Activated CD8-positive, alpha-beta T cell treated with anti-CD3 and anti-CD28 coated beads for 36 hours (primary cell): ENCODE measurements around the gene GAREM1. TPM values are rescaled to one million over a fixed set of nuclear protein-coding genes. Genes with fewer than 3 reads are reported as not detected.

Experiments used
- ATAC-seq: fragments of 200-7000 bp; cut with Tn5 transposase; one replicate; pipeline ENCODE4 v1.10.0; 2021; ENCODE audit warnings: mild to moderate bottlenecking, moderate library complexity
- CTCF ChIA-PET: fragments of 350-600 bp; sonication (Branson Sonifier 250); formaldehyde crosslinking; loops from one replicate; lab custom pipeline; 2021; ENCODE audit warnings: antibody characterized with exemption; lab: Charles Lee
- POLR2A ChIA-PET: fragments of 350-600 bp; sonication (Branson Sonifier 250); formaldehyde crosslinking; loops from one replicate; lab custom pipeline; 2021; ENCODE audit warnings: antibody characterized with exemption; lab: Charles Lee
- DNase-seq: peaks from one replicate; pipeline ENCODE4 v3.0.0-alpha.2; 2020
- H3K27ac Mint-ChIP-seq: one replicate; pipeline ENCODE4 v1.8.0; 2021; ENCODE audit warnings: mild to moderate bottlenecking, mixed read lengths
- H3K27me3 Mint-ChIP-seq: one replicate; pipeline ENCODE4 v1.8.0; 2021; ENCODE audit warnings: mixed read lengths
- H3K36me3 Mint-ChIP-seq: one replicate; pipeline ENCODE4 v1.8.0; 2021; ENCODE audit warnings: low read depth, mixed read lengths
- H3K4me1 Mint-ChIP-seq: one replicate; pipeline ENCODE4 v1.8.0; 2021; ENCODE audit warnings: low read depth, mixed read lengths
- H3K4me3 Mint-ChIP-seq: one replicate; pipeline ENCODE4 v1.8.0; 2021; ENCODE audit warnings: mild to moderate bottlenecking, moderate library complexity, mixed read lengths
- H3K9me3 Mint-ChIP-seq: one replicate; pipeline ENCODE4 v1.8.0; 2021; ENCODE audit warnings: mixed read lengths
- CTCF ChIP-seq: fragments of 200-600 bp; IDR thresholded peaks from one replicate; pipeline ENCODE4 v1.8.0; 2022; ENCODE audit warnings: antibody characterized with exemption, mild to moderate bottlenecking
- intact Hi-C: fragments of 100-400 bp; cut with micrococcal nuclease; formaldehyde crosslinking; loops from one replicate; pipeline ENCODE4 v1.10.0; 2022
- total RNA-seq, 2 experiments: library from RNA; stranded (reverse); gene quantifications; one replicate each; pipeline ENCODE4 v1.2.3, GENCODE V29; 2021

GAREM1 gene
- total RNA-seq, 2 experiments from 2014 or later, result not detected

- POLR2A ChIA-PET, result no interaction called here
- no peak for TF ChIP-seq CTCF
- H3K27ac Mint-ChIP-seq, result no peak overlapping the region
Observed at GRCh38 chr18:32321826-32322225, 148.9 kb downstream of the GAREM1 start.

GRCh38 chr18:32319084-32319483 lies 151.6 kb downstream of the GAREM1 start:
- CTCF ChIA-PET, result no interaction called here
- no peak overlapping the region for H3K27ac Mint-ChIP-seq
- no peak overlapping the region for H3K4me3 Mint-ChIP-seq
- TF ChIP-seq CTCF, result no peak
- no peaks in the 10 kb centered on the region for H3K9me3 Mint-ChIP-seq
- POLR2A ChIA-PET, result no interaction called here
- H3K36me3 Mint-ChIP-seq, result no peaks in the 10 kb centered on the region
- ATAC-seq, result no peak
- H3K4me1 Mint-ChIP-seq, result no peaks in the 10 kb centered on the region
- intact Hi-C loops, result no loop called here
- DNase-seq, result no peak
- H3K27me3 Mint-ChIP-seq, result peaks cover 8% of the 10 kb centered on the region

More at GRCh38 chr18:32321826-32322225, 148.9 kb downstream of the GAREM1 start:
- no peaks in the 10 kb centered on the region for H3K4me1 Mint-ChIP-seq
- DNase-seq (no peak), ATAC-seq (no peak)
- H3K27me3 Mint-ChIP-seq, result peaks cover 10% of the 10 kb centered on the region
- H3K9me3 Mint-ChIP-seq, result no peaks in the 10 kb centered on the region
- H3K4me3 Mint-ChIP-seq, result no peak overlapping the region
- no peaks in the 10 kb centered on the region for H3K36me3 Mint-ChIP-seq
- CTCF ChIA-PET, result interaction anchor here (1.0 kb wide), 1 partner anchor 118 kb away, joined by 3 read pairs; no protein-coding TSS in a partner anchor
- intact Hi-C loops, result no loop called here

- CTCF ChIA-PET, result no interaction called here
Observed at GRCh38 chr18:32318581-32318980, 152.1 kb downstream of the GAREM1 start.

GRCh38 chr18:32317651-32318050 lies 153.0 kb downstream of the GAREM1 start:
- no peak overlapping the region for H3K27ac Mint-ChIP-seq
- peaks cover 5% of the 10 kb centered on the region for H3K27me3 Mint-ChIP-seq
- POLR2A ChIA-PET, result no interaction called here
- CTCF ChIA-PET, result no interaction called here
- no peaks in the 10 kb centered on the region for H3K9me3 Mint-ChIP-seq
- no peak for TF ChIP-seq CTCF
- ATAC-seq (no peak), DNase-seq (no peak)
- H3K36me3 Mint-ChIP-seq, result no peaks in the 10 kb centered on the region
- no peak overlapping the region for H3K4me3 Mint-ChIP-seq
- H3K4me1 Mint-ChIP-seq, result no peaks in the 10 kb centered on the region
- intact Hi-C loops, result no loop called here

More at GRCh38 chr18:32318581-32318980, 152.1 kb downstream of the GAREM1 start:
- Mint-ChIP-seq H3K4me1 (no peaks in the 10 kb centered on the region), H3K4me3 (no peak overlapping the region), H3K9me3 (no peaks in the 10 kb centered on the region), H3K36me3 (no peaks in the 10 kb centered on the region), H3K27ac (no peak overlapping the region), H3K27me3 (peaks cover 6% of the 10 kb centered on the region)
- DNase-seq (no peak), ATAC-seq (no peak)
- intact Hi-C loops, result no loop called here
- TF ChIP-seq CTCF, result no peak
- POLR2A ChIA-PET, result no interaction called here

GRCh38 chr18:32315881-32316280 lies 154.8 kb downstream of the GAREM1 start:
- ATAC-seq (no peak), DNase-seq (no peak)
- no peaks in the 10 kb centered on the region for H3K36me3 Mint-ChIP-seq
- intact Hi-C loops, result no loop called here
- no peak overlapping the region for H3K27ac Mint-ChIP-seq
- H3K27me3 Mint-ChIP-seq, result peaks cover 2% of the 10 kb centered on the region
- H3K4me1 Mint-ChIP-seq, result no peaks in the 10 kb centered on the region
- POLR2A ChIA-PET, result no interaction called here
- H3K4me3 Mint-ChIP-seq, result no peak overlapping the region
- CTCF ChIA-PET, result interaction anchor here (1.2 kb wide), 1 partner anchor 27 kb away, joined by 3 read pairs; no protein-coding TSS in a partner anchor
- H3K9me3 Mint-ChIP-seq, result no peaks in the 10 kb centered on the region
- TF ChIP-seq CTCF, result no peak
